ENCODE measurements around the gene VAMP7. TPM values are rescaled to one million over a fixed set of nuclear protein-coding genes. Genes with fewer than 3 reads are reported as not detected.

Gene VAMP7
- total and polyA plus RNA-seq, 9 of the 15 experiments (the other 6 are each of a cell fraction or from before 2014, with no cell fraction given), result 38.4 to 100 (median 67.7) TPM

GRCh38 chrX:155896512-155896911, 15.4 kb downstream of the VAMP7 start:
- FAIRE-seq, result no peak

More at GRCh38 chrX:155896512-155896911, 15.4 kb downstream of the VAMP7 start:
- TF ChIP-seq MLLT1 (IDR thresholded peaks at IDR 0.05) (no peak), SAP30 (IDR thresholded peaks at IDR 0.05; ENCODE audit: borderline replicate concordance, insufficient read depth, low read depth, low read length, poor library complexity, severe bottlenecking) (no peak), SAFB2 (IDR thresholded peaks at IDR 0.05; ENCODE audit: borderline replicate concordance, low read depth, low read length, severe bottlenecking) (no peak), CHD7 (IDR thresholded peaks at IDR 0.05; ENCODE audit: low read depth, low read length) (no peak), PPARD (CRISPR knock-in tag; IDR thresholded peaks at IDR 0.05) (no peak), FOXA1 (IDR thresholded peaks at IDR 0.05; ENCODE audit: borderline replicate concordance) (no peak)
- H3K9me3 ChIP-seq (replicated peaks; ENCODE audit: control insufficient read depth, insufficient read depth, low read depth, low read length), result no peaks in the 10 kb centered on the region
- no peak for ATAC-seq
- intact Hi-C loops (cut with micrococcal nuclease), result no loop called here
- DNase-seq (ENCODE audit: extremely low read depth in 1 of 4, low spot score in 3 of 4), result no peak
- no peak overlapping the region for H3K9ac ChIP-seq (ENCODE audit: insufficient read depth in 1 of 2, low read depth in 2 of 2, low read length in 2 of 2)
- WGBS (ENCODE audit: insufficient coverage, low coverage, missing lambda C conversion rate), result 96% methylated on average over 4 of the region's 4 CpGs
- no peaks in the 10 kb centered on the region for H3K9me1 ChIP-seq (ENCODE audit: control insufficient read depth, insufficient read depth, low read length)
- H3K4me2 ChIP-seq (ENCODE audit: insufficient read depth, low read length), result no peak overlapping the region
- ChIA-PET CTCF (ENCODE audit: low intra/inter-chr PET ratio) (no interaction called here), POLR2A (no interaction called here)
- in situ Hi-C loops (cut with MboI), result no loop called here
- H3K4me1 ChIP-seq (replicated peaks in 1 of 2; ENCODE audit: control insufficient read depth in 2 of 2, insufficient read depth in 2 of 2, low read length in 2 of 2), result peaks cover 4 to 14% of the 10 kb centered on the region in 2 experiments; a peak in 3 of 5 replicates
- no peak overlapping the region for H3K27ac ChIP-seq (ENCODE audit: extremely low read depth, low read depth, low read length)
- H3K27me3 ChIP-seq (ENCODE audit: control insufficient read depth in 2 of 2, insufficient read depth in 2 of 2, low read length in 2 of 2), result no peaks in the 10 kb centered on the region
- no peak overlapping the region for H3K4me3 ChIP-seq
- peaks cover 85% of the 10 kb centered on the region for H3K36me3 ChIP-seq (ENCODE audit: control insufficient read depth, insufficient read depth, low read length)
- no peaks in the 10 kb centered on the region for H4K20me1 ChIP-seq (replicated peaks; ENCODE audit: control insufficient read depth, insufficient read depth, low read length)
- BruUV-seq (replicated peaks), result no TSS peak
- no peak overlapping the region for H2AFZ ChIP-seq (ENCODE audit: low read depth, low read length)
- H3K79me2 ChIP-seq (ENCODE audit: control insufficient read depth, insufficient read depth, low read length), result peaks cover 22% of the 10 kb centered on the region
